ENCODE results near the gene RALGAPA1. TPM values are rescaled to one million over a fixed set of nuclear protein-coding genes. Genes with fewer than 3 reads are reported as not detected.

The RALGAPA1 gene
- total RNA-seq, 1 experiment from 2014 or later: 31.7 TPM

DNA sequence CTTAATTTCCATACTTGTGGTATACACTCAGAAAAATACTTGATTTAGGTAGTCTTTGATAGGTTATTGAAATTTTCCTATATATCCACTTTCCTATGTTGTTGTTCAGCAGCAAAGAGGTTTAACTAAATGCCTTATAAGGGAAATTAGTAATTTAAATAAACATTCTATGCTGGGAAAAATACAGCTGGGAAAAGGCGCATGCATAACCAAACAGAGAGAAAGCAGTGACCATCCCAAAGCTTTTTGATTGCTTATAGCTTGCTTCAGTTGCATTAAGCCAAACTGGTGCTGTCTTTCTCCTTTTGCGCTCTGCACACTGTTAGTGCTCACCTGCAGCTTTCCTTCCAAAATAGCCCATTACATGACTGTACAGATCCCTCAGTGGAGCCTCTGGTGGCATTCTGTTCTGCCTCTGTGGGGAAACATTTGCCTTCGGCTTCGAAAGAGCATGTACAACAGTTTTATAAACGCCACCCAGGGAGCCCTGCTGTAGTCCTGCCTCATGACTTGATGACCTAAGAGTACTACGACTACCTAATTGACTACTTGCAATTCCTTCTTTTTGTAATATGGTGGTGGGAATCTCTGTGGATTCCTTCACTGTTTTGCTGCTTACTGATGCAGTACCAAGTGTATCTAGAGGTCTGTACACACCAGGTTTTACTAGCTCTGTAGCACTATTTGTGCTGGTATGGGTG lies 120.8 kb downstream of the RALGAPA1 start:
- Mint-ChIP-seq H3K4me3 (no peak overlapping the region), H3K4me1 (no peaks in the 10 kb centered on the region), H3K27me3 (ENCODE audit: low read depth) (no peaks in the 10 kb centered on the region), H3K36me3 (no peaks in the 10 kb centered on the region), H3K27ac (no peak overlapping the region; the same call in 1 of the 2 replicates), H3K9me3 (no peaks in the 10 kb centered on the region)
- CTCF ChIA-PET: interaction anchor here (0.5 to 2.3 kb wide), 3 partner anchors 10 to 249 kb away, joined by 4 to 8 read pairs (median 6); no protein-coding TSS in a partner anchor
- TF ChIP-seq, protein P1, sequence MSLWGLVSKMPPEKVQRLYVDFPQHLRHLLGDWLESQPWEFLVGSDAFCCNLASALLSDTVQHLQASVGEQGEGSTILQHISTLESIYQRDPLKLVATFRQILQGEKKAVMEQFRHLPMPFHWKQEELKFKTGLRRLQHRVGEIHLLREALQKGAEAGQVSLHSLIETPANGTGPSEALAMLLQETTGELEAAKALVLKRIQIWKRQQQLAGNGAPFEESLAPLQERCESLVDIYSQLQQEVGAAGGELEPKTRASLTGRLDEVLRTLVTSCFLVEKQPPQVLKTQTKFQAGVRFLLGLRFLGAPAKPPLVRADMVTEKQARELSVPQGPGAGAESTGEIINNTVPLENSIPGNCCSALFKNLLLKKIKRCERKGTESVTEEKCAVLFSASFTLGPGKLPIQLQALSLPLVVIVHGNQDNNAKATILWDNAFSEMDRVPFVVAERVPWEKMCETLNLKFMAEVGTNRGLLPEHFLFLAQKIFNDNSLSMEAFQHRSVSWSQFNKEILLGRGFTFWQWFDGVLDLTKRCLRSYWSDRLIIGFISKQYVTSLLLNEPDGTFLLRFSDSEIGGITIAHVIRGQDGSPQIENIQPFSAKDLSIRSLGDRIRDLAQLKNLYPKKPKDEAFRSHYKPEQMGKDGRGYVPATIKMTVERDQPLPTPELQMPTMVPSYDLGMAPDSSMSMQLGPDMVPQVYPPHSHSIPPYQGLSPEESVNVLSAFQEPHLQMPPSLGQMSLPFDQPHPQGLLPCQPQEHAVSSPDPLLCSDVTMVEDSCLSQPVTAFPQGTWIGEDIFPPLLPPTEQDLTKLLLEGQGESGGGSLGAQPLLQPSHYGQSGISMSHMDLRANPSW (CRISPR knock-in tag; conservative IDR thresholded peaks at IDR 0.05; ENCODE audit: low read depth): no peak
- TF ChIP-seq, protein P2, sequence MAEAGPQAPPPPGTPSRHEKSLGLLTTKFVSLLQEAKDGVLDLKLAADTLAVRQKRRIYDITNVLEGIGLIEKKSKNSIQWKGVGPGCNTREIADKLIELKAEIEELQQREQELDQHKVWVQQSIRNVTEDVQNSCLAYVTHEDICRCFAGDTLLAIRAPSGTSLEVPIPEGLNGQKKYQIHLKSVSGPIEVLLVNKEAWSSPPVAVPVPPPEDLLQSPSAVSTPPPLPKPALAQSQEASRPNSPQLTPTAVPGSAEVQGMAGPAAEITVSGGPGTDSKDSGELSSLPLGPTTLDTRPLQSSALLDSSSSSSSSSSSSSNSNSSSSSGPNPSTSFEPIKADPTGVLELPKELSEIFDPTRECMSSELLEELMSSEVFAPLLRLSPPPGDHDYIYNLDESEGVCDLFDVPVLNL (CRISPR knock-in tag; IDR thresholded peaks at IDR 0.05; ENCODE audit: borderline replicate concordance, low read depth): no peak
- TF ChIP-seq NFE2L1 (CRISPR knock-in tag; IDR thresholded peaks at IDR 0.05) (no peak), ZNF671 (CRISPR knock-in tag; IDR thresholded peaks at IDR 0.05) (no peak), JAZF1 (CRISPR knock-in tag; IDR thresholded peaks at IDR 0.05) (no peak), ELF4 (CRISPR knock-in tag; IDR thresholded peaks at IDR 0.05; ENCODE audit: low read depth) (no peak), IRF2 (CRISPR knock-in tag; IDR thresholded peaks at IDR 0.05; ENCODE audit: borderline replicate concordance, low read depth) (no peak)
- TF ChIP-seq, protein P3, sequence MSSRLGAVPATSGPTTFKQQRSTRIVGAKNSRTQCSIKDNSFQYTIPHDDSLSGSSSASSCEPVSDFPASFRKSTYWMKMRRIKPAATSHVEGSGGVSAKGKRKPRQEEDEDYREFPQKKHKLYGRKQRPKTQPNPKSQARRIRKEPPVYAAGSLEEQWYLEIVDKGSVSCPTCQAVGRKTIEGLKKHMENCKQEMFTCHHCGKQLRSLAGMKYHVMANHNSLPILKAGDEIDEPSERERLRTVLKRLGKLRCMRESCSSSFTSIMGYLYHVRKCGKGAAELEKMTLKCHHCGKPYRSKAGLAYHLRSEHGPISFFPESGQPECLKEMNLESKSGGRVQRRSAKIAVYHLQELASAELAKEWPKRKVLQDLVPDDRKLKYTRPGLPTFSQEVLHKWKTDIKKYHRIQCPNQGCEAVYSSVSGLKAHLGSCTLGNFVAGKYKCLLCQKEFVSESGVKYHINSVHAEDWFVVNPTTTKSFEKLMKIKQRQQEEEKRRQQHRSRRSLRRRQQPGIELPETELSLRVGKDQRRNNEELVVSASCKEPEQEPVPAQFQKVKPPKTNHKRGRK (CRISPR knock-in tag; IDR thresholded peaks at IDR 0.05; ENCODE audit: borderline replicate concordance): no peak
- TF ChIP-seq, protein P4, sequence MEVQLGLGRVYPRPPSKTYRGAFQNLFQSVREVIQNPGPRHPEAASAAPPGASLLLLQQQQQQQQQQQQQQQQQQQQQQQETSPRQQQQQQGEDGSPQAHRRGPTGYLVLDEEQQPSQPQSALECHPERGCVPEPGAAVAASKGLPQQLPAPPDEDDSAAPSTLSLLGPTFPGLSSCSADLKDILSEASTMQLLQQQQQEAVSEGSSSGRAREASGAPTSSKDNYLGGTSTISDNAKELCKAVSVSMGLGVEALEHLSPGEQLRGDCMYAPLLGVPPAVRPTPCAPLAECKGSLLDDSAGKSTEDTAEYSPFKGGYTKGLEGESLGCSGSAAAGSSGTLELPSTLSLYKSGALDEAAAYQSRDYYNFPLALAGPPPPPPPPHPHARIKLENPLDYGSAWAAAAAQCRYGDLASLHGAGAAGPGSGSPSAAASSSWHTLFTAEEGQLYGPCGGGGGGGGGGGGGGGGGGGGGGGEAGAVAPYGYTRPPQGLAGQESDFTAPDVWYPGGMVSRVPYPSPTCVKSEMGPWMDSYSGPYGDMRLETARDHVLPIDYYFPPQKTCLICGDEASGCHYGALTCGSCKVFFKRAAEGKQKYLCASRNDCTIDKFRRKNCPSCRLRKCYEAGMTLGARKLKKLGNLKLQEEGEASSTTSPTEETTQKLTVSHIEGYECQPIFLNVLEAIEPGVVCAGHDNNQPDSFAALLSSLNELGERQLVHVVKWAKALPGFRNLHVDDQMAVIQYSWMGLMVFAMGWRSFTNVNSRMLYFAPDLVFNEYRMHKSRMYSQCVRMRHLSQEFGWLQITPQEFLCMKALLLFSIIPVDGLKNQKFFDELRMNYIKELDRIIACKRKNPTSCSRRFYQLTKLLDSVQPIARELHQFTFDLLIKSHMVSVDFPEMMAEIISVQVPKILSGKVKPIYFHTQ (CRISPR knock-in tag; IDR thresholded peaks at IDR 0.05): no peak
- ATAC-seq (no peak), DNase-seq (ENCODE audit: low spot score) (no peak)
- POLR2A ChIA-PET: no interaction called here

DNA sequence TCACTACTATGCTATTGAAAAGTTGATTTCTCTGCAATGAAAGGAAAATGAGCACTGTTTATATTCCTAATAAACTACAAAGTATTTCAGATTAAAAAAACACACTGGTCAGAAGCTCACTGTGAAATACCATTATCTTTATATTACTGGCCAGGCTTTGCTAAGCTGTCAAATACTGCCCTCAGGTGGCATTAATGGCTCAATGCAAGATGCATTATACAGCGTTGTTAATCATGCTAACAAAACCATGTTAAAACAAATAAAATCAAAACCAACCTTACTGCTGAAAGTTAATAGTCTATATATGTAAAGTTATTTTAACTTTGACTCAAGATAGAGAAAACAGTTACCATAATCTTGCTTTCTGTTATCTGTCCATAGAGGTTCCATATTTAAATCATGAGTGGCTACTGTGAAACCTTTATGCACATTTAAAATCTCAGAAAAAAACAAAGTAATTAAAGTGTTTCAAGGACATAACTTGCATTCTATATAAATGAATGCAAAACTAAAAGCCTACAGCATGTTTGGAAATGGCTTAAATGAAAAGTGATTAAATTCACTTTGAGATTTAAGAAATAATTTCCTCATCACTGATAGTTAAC lies 121.7 kb downstream of the RALGAPA1 start:
- H3K27ac Mint-ChIP-seq: no peak overlapping the region
- no peak overlapping the region for H3K4me3 Mint-ChIP-seq
- ATAC-seq (peak; percentile 79), DNase-seq (ENCODE audit: low spot score) (peak; percentile 26)
- CTCF ChIA-PET: interaction anchor here (0.6 to 1.5 kb wide), 24 partner anchors 9 to 765 kb away, joined by 3 to 25 read pairs (median 3); partner anchors contain the start of genes BRMS1L and INSM2
- no peaks in the 10 kb centered on the region for H3K4me1 Mint-ChIP-seq
- no peaks in the 10 kb centered on the region for H3K27me3 Mint-ChIP-seq (ENCODE audit: low read depth)
- H3K36me3 Mint-ChIP-seq: no peaks in the 10 kb centered on the region
- H3K9me3 Mint-ChIP-seq: no peaks in the 10 kb centered on the region
- POLR2A ChIA-PET: no interaction called here
- no peak for TF ChIP-seq TCF7 (CRISPR knock-in tag; IDR thresholded peaks at IDR 0.05; ENCODE audit: low read depth)
- TF ChIP-seq, protein P5, sequence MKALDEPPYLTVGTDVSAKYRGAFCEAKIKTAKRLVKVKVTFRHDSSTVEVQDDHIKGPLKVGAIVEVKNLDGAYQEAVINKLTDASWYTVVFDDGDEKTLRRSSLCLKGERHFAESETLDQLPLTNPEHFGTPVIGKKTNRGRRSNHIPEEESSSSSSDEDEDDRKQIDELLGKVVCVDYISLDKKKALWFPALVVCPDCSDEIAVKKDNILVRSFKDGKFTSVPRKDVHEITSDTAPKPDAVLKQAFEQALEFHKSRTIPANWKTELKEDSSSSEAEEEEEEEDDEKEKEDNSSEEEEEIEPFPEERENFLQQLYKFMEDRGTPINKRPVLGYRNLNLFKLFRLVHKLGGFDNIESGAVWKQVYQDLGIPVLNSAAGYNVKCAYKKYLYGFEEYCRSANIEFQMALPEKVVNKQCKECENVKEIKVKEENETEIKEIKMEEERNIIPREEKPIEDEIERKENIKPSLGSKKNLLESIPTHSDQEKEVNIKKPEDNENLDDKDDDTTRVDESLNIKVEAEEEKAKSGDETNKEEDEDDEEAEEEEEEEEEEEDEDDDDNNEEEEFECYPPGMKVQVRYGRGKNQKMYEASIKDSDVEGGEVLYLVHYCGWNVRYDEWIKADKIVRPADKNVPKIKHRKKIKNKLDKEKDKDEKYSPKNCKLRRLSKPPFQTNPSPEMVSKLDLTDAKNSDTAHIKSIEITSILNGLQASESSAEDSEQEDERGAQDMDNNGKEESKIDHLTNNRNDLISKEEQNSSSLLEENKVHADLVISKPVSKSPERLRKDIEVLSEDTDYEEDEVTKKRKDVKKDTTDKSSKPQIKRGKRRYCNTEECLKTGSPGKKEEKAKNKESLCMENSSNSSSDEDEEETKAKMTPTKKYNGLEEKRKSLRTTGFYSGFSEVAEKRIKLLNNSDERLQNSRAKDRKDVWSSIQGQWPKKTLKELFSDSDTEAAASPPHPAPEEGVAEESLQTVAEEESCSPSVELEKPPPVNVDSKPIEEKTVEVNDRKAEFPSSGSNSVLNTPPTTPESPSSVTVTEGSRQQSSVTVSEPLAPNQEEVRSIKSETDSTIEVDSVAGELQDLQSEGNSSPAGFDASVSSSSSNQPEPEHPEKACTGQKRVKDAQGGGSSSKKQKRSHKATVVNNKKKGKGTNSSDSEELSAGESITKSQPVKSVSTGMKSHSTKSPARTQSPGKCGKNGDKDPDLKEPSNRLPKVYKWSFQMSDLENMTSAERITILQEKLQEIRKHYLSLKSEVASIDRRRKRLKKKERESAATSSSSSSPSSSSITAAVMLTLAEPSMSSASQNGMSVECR (CRISPR knock-in tag; IDR thresholded peaks at IDR 0.05; ENCODE audit: borderline replicate concordance): no peak
- no peak for TF ChIP-seq FOXP1 (CRISPR knock-in tag; IDR thresholded peaks at IDR 0.05; ENCODE audit: borderline replicate concordance)
- TF ChIP-seq CREB1 (CRISPR knock-in tag; IDR thresholded peaks at IDR 0.05): no peak
- TF ChIP-seq, protein P6, sequence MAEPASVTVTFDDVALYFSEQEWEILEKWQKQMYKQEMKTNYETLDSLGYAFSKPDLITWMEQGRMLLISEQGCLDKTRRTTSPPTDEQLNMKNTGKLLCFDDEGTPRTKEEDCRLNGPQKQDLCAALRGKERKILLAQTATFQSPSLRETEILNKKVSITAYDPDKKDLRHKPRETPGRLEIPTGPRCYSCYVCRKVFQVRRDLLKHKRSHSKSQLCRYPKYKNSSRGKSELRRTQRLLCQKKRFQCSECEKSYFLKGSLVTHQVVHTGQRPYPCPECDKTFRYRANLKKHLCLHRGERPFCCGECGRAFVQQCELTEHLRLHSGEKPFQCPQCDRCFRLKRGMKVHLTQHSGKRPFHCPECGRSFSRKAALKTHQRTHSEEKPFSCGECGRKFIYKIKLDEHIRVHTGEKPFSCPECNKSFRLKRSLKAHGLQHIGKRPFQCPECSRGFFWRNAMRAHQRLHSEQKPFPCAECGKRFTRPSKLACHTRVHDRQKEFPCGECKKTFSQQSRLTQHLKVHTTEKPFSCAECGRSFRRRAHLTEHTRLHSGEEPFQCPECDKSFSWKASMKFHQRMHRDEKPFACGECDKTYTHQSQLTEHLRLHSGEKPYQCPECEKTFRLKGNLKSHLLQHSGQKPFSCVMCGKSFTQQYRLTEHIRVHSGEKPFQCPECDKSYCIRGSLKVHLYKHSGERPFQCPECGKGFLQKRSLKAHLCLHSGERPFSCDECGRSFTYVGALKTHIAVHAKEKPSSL (CRISPR knock-in tag; conservative IDR thresholded peaks at IDR 0.05): no peak
- no peak for TF ChIP-seq RELA (CRISPR knock-in tag; IDR thresholded peaks at IDR 0.05; ENCODE audit: borderline replicate concordance)

All from WTC11 (cell line).